Measurements from ENCODE around the gene KCNA3.
A peak's percentile ranks its signal among the peaks of the same experiment; 100 is the strongest.

KCNA3 gene

DNA sequence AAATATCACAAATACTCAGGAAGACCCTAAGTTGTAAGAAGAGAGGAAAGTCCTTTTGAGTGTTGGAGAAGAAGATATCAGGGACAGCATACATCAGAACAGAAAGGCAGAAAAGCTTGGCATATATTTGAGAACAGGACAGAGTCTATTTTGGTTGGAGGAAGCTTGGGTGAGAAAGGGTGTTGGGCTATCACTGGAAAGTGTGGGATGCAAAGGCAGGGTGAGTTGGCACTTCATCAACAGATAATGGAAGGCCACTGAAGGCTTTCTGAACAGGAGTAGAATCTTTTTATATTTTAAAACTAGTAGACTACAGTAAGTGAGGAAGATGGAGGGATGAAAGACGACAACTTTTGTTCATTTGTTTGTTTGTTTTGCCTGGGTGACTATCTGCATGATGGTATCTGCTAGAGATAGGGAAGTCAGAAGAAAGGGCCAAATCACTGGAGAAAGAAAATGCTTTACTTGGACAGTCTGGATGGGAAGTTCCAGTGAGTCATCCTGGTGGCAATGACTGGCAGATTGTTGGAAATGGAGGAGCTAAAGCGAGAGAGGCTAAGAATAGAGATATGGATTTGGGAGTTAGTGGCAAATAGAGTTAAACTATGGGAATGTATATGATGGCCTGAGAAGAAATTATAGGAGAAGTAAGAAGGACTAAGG is 34.9 kb downstream of the KCNA3 start:
- DNase-seq (ENCODE audit: low read depth in 2 of 2): no peak

DNA sequence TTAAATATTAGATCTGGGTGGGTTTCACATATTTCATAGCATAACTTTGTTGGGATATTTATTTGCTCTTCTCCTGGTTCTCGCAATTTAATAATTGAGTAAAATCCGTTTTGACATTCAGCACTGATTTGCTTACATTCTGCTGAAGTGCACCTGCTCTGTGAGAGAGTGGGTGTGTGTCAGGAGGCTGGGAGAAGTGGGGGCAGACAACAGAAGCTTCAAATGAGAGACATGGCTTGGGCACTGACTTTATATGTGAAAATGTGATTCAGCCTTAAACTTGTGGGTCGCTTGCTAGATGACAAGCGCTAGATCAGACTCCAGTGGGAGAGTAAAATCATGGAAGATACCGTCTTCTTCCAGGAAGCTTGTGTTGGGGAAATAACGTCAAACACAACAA is 36.2 kb downstream of the KCNA3 start:
- no peak for DNase-seq (ENCODE audit: low read depth in 2 of 2)

DNA sequence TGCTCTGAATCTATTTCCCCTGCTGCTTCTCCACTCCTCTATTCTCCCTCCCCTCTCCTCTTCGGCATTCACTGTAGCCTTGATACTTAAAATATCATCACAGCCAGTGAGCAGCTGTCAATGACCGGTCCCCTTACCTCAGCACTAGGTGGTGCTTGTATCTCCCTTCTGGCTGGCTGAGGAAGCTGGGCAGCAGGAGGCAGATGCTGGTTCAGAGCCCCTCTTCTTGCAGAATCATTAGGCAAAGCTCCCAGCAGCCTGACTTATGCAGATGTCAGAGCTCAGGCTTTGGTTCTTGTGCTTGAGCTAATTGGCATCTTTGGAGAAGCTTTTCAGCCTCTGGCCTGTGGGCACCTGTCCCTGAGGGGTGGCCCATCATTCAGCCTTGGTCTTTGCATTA is 36.7 kb downstream of the KCNA3 start:
- no peak for DNase-seq (ENCODE audit: low read depth in 2 of 2)

DNA sequence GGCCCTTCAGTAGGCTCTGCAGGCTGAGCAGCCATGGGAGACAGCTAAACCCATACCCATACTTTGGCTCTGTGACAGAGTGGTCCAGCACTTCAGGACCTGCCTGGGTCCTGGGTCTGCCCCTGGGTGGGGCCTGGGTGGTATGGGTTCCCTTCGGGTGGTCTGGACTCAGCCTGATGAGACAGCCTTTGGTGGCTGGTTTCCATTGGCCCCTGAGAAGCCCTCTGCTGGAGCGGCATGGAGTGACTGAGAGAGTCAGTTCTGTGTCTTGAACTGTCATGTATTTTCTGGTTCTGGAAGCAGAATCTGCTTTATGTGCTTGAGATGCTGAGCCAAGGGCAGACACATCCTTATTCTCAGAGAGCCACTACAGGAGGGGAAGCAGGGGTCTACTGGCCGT is 37.3 kb downstream of the KCNA3 start:
- DNase-seq (ENCODE audit: low read depth in 2 of 2): no peak

DNA sequence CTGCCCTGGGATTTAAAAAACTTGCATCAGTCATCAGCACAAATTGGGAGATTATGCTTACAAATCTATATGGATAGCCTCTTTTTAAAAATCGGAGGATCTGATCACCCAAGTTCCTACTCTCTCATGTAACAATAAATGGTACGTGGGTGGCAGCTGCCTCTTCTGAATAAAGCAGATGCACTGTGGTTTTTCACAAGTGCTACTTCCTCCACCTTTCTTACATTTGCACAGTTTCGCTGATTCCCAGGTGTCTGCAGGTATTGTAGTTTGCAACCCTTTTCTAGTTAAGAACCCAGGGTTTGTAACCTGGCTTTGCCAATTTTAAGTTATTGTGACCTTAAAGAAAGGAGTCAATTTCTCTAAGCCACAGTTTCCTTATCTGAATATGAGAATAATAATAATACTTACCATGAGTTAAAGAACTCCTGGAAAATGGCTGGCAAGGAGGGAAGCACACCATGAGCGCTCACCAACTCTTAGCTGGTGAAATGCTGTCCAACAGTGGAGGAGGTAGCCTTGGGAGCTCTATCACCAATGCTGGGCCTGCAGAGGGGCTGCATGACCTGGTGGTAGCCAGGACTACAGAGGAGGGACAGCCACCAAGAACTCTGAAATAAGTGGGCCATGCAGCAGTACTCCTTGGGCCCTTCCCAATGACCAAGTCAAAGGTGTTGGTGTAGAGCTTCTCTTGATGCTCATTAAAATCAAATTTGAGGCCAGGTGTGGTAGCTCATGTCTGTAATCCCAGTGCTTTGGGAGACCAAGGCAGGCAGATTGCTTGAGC is 38.4 kb downstream of the KCNA3 start:
- DNase-seq (ENCODE audit: low read depth in 2 of 2): no peak

DNA sequence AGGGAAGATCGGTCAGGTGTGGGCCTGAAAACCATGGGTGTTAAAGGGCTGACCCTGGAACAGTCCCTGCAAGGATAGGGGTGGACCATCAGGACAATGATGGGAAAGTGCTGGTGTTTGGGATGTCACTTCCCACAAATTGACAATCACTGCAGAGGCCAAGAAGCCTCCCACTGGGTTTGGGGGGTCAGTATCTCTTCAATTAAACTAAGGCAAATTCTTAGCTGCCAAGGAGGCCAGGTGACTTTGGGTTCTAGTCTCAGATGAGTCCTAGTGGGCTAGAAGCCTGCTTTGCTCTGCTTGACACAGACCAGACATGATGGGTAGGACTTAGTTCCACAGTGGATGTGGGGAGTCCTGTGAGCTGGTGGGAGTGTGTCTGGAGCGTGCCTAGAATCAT is 39.3 kb downstream of the KCNA3 start:
- DNase-seq (ENCODE audit: low read depth in 2 of 2): no peak

DNA sequence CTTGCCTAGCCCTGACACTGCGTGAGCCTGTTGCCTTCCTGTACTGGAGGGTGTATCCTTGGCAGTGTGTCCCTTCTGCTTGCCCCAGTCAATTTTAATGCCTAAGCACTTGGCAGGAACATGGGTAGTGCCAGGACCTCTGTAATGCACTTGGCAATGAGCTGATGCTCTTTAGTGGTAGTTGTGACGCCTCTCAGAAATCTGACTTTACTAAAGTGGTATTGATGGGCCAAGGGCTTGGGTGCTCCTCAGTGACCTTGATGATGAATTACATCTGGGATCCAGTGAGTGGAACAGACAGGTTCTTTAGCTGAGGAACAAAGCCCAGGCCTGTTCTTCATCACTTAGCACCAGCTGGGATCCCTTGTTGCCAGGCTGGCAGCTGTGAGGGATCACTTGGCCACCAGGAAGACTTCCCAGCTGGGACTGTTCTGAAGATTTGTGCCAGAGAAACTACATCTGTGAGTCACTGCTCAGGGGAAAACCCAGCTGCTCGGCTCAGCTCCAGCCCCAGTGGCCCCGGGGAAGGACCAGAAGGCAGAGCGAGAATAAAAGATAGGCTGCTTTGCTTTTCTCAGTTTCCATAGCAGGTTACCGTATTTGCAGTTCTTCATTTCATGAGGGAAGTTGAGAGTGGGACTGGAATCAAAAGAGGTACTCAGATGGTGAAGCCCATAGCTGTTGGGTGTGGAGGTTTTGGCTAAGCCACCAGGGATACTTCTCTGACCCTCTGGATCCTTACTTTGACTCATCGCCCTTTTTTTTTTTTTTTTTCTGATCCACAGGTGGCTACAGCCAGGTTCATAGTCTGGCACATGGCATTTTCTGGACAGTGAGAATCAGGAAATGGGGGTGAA is 40.1 kb downstream of the KCNA3 start:
- DNase-seq (ENCODE audit: low read depth in 2 of 2): peak; percentile 52 to 76

DNA sequence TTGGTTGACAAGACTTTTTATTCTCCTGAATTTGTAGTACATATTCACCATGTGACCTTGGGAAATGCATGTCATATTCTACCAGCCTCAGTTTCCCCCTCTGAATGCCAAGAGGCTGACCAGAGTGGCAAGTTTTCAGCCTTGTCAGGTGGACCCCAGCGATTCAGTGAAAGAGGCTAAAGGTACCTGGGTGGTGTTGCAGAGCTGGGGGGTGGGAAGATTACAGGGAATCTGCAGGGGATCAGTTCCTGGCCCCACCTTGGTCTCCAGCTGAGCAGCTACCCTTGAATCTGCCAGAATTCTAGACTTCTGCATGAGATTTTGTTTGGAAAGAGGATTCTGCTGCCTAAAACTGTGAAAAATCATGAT is 40.7 kb downstream of the KCNA3 start:
- DNase-seq (ENCODE audit: low read depth in 2 of 2): no peak

DNA sequence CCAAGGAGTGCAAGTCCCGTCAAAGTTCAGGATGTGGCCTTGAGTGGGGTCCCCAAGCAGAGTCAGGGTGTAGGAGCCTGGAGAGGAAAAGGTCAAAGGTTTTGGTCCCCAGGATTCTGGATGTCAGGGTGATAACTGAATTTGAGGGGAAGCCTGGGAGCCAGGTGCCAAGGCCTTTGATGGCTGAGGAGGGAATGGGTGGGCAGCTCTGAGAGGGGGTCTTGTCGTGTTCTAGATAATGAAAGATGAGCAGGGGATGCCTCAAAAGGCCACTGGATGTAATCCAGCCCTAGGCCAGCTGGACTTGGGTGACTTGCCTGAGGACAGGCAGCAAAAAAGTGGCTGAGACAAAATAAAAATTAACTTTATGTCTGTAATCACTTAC is 41.1 kb downstream of the KCNA3 start:
- no peak for DNase-seq (ENCODE audit: low read depth in 2 of 2)

DNA sequence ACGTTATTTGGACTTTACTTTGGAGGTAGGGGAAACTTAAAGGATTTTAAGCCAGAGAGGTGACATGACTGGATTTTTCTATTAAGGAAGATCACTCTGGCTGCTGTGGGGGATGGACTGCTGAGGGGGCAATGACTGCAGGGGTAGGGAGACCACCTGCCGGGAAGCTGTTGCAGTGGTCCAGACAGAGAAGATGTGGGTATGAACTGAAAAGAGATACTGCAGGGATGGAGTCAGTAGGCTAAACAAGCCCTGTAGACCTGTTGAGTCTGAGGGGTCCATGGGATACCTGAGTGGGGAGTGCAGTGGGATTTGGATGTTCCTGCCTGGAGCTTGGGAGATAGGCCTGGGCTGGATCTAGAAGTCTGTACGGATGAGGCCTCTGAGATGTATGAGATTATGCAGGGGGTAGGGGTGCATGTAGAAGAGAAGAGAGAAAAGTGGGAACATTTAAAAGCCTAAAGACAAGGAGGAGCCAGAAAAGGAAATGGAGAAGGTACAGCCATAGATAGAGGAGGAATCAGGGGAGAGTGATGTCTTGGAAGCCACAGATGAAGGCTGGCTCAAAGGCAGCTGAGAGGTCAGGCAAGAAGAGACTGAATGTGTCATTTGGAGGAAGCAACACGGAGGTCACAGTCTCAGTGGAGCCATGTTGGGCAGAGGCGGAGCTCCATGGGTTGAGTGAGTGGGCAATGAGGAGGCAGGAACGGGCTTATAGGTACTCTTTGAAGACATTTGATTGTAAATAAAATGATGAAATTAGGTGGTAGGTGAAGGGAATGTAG is 42.7 kb downstream of the KCNA3 start:
- DNase-seq (ENCODE audit: low read depth in 2 of 2): no peak

DNA sequence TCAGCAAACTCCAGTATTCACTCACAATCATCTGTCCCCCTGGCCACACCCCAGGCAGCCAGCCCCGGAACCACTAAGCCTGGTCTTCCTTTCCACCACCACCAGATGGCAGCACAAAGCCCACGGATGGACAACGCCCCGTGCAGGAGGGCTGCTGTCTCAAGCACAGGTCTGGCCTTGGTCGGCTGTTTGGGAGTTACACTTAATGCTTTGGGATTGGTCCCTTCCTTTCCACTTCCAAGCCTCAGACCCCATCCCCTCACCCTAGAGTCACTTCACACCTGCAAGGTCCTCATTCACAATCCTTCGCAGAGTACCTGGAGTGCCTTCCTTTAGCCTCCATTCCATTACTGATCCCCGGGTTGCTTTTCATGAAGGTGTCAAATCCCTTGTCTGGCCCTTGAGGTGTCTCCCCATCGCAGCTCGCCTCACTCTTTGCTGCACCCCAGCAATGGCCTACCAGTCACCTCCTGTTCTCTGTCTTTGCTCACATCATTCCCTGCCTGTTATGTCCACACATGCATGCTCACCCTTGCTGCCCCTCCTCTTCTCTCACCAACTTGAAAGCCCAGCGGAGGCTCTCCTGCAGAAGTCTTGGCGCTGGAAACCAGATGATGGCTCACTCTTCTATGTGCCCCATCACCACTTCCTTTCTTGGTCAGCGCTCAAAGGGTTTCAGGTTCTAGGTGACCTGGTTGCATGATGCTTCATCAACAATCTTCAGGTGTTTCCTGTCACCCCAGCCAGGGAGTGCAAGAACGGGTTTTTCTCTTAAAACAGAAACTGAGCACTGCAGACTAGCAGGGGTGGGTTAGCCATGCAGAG is 43.7 kb downstream of the KCNA3 start:
- peak; percentile 79 for DNase-seq (ENCODE audit: low read depth in 2 of 2)

DNA sequence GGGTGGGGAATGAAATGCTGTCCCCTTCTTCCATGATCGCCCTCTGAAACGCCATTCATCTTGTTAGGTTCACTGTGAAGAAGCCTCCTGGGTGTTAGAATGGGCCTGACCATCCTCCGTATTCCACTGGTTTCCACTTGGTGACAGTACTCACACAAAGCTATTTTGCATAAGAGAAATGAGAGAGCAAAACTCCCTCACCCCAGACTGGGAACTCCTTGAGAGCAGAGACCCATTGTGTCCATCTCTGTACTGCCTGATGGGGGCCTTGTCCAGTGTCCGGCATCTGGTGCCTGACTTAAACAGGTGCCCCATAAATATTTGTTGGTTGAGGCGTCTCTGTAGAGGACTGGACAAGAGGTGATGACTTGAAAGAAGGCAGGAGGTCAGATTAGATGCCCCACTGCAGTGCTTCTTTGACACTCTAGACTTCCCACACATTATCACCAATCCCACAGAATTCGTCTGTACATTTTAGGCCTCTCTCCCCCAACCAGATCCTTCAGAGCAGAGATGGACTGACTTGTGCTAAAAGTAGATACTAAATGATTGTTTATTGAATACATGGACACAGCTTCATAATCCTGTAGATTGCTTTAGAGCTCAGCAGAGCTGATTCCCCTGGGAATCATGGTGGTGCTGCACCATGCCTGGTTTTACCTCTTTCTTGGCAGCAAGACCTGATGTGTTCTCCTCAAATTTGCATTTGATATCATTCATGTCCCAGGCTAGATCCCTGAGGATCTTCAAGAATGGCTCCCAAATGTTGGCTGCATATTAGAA is 46.2 kb downstream of the KCNA3 start:
- DNase-seq (ENCODE audit: low read depth in 2 of 2): no peak

DNA sequence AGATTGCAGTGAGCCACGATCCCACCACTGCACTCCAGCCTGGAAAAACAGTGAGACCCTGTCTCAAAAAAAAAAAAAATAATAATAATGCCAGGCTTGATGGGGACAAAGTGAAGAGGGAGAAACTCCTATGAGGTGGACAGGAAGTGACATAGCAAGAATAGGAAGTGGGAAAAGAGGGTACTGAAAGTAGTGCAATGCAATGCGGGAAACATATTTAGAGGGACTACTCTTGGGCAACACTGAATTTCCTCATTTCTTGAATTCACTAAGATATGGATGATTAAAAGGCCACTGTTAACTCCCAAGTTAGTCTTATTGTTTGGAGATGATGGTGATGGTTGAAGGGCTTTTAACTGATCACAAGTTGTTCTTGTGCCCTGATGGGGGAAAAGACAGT is 47.0 kb downstream of the KCNA3 start:
- DNase-seq (ENCODE audit: low read depth in 2 of 2): no peak

DNA sequence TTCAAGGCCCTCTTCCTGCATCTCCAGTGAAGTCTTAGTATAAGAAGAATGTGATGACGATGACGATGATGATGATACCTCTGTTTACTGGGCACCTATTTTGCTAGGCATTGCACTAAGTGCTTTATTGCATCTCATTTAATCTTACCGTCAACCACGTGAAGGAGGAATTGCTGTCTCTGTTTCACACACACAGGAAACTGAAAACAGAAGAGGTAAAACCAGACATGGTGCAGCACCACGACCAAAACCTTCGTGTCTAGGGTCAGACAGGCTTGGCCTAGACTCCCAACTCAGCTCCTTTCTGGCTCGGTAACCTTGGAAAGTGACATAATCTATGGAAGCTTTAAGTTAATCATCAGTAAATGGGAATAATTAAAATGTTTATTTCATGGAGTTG is 47.9 kb downstream of the KCNA3 start:
- no peak for DNase-seq (ENCODE audit: low read depth in 2 of 2)

Data from stimulated activated CD4-positive, alpha-beta T cell treated with anti-CD3 and anti-CD28 coated beads, Interleukin-4, amount 100 ng/mL, for 48 hours (primary cell).